Stimulated activated CD8-positive, alpha-beta memory T cell treated with anti-CD3 and anti-CD28 coated beads, Interleukin-12 subunit alpha, Interleukin-12 subunit beta, amount 100 ng/mL, for 24 hours (primary cell): ENCODE measurements around the gene SH2D3C.

Source experiments
- DNase-seq: peaks from one replicate; pipeline ENCODE4 v3.0.0-alpha.2; 2020; ENCODE audit errors: extremely low read depth

SH2D3C gene

DNA sequence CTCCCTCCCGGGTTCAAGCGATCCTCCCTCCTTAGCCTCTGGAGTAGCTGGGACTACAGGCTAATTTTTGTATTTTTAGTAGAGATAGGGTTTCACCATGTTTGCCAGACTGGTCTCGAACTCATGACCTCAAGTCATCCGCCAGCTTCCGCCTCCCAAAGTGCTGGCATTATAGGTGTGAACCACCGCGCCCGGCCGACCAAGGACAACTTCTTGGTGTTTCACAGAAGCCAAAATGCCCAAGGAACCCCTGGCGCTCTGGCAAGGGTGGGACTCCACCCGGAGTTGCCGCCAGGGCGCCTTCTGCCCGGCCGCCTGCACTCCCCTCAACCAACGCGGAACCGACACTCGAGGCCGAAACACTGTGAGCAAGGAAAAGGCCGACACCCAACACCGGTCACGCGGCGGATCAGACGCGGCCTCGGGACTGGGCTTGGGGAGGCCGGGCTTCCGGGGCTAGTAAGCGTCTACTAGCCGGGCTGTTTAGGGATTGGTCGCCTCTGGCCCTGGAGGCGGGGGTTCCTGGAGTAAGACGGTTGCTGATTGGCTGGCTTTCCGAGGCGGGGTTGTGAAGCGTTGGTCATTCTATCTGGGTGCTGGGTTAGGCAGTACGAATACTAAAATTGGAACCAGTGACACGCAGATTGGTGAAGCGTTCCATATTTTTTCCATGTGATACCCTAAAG lies 79.3 kb downstream of the SH2D3C start:
- DNase-seq, result peak; percentile 65

DNA sequence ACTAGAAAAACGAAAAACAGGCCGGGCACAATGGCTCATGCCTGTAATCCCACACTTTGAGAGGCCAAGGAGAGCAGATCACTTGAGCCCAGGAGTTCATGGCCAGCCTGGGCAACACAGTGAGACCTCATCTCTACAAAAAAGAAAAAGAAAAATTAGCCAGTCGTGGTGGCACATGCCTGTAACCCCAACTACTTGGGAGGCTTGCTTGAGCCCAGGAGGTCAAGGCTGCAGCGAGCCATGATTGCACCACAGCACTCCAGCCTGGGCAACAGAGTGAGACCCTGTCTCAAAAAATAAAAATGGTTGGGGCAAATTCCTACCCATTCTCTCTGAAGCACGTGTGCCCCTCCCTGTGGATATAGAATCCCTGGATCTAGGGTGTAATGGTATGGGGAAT lies 80.1 kb downstream of the SH2D3C start:
- DNase-seq, result no peak

DNA sequence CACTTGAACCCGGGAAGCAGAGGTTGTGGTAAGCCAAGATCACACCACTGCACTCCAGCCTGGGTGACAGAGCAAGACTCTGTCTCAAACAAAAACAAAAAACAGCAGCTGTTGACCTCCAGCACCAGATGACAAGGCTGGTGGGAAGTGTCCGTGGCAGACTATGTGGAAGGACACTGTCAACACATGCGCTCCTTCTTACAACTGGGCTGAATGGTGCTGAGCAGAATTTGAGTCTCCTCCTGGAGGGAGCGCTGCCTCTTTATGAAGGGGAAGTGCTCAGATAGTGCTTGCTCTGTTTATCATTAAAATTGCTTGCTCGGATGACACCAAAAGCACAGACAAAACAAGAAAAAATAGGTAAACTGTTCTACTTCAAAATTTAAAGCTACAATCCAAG lies 80.9 kb downstream of the SH2D3C start:
- no peak for DNase-seq

DNA sequence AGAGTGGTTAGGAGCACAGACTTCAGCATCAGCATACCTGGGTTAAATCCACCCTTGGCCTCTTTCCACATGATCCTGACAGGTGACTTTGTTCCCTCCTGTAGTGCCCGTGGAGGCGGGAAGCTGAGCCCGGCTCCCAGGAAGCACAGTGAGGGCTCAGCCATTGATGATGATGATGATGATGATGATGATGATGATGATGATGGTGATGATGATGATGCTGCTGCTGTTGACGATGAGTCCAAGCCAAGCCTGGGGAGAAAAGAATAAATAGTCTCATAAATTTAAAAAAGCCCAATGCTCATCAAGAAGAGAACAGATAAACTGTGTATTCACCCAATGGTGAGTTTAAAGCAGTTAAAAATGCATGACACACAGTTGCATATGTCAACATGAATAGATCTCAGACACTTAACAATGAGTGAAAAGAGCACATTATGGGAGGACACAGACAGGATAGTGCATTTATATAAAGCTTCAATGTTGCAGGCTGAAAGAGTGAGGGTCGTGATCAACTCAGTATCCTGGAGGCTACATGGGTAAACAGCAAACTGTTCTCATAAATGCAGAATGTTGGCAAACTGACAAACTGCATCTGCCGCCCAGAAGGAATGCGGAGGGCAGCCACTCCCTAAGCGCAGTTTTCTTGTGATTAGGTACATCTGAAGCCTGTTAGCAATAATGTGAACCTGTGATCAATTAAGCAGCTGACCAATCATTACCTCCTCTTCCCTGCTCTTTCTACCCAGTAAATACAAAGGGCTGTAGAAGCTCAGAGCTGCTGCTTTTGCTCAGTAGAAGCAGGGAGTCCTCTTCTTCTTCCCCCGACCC lies 83.4 kb downstream of the SH2D3C start:
- DNase-seq, result no peak

DNA sequence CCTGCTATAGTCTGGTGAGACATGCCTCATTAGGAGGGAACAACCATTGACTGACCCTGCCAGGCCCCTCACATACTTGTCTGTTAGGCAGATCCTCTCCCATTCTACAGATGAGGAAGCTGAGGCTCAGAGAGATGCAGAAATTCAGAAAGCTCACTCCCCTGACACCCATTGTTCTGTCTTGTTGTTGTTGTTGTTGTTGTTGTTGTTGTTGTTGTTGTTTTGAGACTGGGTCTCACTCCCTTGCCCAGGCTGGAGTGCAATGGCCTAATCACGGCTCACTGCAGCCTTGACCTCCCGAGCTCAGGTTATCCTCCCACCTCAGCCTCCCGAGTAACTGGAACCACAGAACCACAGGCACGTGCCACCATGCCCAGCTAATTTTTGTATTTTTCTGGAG lies 84.8 kb downstream of the SH2D3C start:
- no peak for DNase-seq

DNA sequence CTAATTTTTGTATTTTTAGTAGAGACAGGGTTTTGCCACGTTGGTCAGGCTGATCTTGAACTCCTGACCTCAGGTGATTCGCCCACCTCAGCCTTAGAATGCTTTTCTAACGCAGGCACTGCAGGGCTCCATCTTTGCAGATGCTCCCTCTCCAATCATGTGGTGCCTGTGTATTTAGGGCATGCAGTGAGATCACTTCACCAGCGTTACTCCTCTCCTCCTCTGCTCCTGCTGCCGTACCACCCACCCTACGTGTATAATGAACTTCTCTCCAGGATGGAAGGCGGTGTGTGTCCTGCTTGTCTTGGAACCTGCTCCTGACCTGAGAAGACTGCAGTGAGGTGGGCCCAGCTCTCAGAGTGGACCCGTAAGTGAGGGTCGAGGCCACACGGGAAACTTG lies 85.3 kb downstream of the SH2D3C start:
- DNase-seq, result no peak

DNA sequence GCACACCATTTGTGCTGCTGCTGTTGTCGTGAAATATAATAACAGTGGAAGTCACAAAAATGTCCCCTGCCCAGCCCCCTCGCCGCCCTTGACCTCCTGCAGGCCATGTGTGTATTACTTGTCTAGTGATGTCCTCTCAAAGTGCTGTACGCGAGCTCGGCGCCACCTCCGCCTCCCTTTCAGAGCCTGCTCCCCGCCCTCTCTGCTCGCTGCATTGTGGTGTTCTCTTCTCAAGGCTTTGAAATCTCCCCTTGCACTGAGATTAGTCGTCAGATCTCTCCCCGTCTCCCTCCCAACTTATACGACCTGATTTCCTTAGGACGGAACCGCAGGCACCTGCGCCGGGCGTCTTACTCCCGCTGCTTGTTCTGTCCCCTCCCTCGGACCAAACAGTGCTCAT lies 86.4 kb downstream of the SH2D3C start:
- no peak for DNase-seq

DNA sequence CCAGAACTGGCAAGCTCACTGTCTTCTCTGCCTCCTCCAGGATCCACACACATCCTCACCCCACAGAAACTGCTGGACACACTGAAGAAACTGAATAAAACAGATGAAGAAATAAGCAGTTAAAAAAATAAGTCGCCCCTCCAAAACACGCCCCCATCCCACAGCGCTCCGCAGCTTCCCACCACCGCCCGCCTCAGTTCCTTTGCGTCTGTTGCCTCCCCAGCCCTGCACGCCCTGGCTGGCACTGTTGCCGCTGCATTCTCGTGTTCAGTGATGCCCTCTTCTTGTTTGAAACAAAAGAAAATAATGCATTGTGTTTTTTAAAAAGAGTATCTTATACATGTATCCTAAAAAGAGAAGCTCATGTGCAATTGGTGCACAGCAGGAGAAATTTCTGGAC lies 87.7 kb downstream of the SH2D3C start:
- no peak for DNase-seq

DNA sequence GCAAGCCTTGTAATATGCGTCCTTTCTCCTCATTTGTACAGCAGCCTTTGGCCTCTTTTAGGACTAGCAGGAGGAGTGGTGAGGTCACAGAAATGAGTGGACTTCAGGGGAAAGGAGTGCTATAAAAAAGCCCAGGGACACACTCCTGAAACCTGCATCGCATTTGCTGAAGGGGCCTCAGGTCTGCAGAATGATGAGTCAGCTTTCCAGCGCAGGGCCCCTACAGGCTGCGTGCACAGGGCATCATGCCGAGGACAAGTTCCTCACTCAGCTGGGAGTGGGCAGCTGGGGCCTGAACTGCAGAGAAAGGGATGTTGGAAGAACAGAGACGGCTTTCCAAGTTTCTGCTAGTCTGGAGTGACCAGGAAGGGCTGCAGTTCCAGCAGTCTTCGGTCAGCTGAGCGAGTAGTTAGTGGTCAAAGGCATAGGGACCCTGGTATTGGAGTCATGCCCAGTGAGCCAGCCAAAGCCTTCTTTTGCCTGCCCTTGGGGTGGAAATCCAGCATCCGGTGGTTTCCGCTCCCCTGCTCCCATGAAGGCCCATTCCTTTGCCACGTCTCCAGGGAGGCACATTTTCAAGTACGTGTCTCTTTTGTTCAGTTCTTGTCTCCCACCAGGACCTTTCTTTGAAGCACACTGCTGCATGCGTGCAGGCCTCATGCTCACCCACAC lies 89.0 kb downstream of the SH2D3C start:
- no peak for DNase-seq
